Transverse colon (tissue), 3 donors: ENCODE measurements around the gene STK17A.

Experiments used
- POLR2A ChIP-seq: fragments of 450-650 bp; IDR thresholded peaks from one replicate; pipeline ENCODE4 v1.6.1; 2016; ENCODE audit warnings: antibody characterized with exemption, mild to moderate bottlenecking, moderate library complexity
- TF ChIP-seq, protein P1 (sequence below), 5 experiments: fragments of 200-600 bp in 3 of 5; fragments of 450-650 bp in 2 of 5; sonication (generic) in 3 of 5; IDR thresholded peaks; 1 replicate in 2 of 5; 2 replicates in 3 of 5; pipeline ENCODE4 v1.5.1; 2016 to 2017; ENCODE audit warnings: antibody characterized with exemption in 5 of 5, inconsistent platforms in 3 of 5, mild to moderate bottlenecking in 2 of 5, moderate library complexity in 1 of 5

DNA sequence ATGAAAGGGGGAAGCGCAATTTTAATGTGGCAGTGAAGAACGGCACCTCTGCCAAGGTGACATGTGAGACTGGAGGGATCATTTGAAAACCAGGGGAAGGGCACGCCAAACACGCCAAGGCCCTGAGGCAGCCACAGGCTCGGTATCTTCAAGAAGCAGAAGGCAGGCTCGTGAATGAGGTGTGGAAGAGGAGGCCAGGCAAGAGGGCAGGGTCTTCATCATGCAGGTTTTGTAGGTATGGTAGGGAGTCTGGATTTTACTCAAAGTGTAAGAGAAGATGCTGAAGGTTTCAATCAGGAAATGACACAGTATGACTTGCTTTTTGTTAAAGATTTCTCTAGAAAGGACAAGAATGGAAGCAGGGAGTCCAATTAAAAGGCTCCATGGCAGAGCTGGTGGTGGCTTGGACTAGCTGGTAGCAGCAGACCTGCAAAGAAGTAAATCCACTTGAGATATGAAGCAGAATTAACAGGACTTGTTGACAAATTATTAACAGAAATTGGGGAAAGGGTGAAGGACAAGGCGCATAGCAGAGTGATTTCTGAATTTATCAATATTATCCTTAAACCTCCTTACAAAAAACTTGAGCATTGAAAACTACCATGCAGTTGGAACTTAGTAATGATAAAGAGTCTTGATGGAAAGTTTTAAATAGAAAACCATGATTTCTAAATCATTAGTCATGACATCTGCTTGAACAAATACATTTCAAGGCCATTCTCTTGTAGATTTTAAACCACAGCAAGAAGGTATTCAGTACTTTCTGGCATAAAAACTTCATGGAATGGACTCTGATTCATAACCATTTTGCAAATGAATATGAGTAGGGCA lies 76.0 kb downstream of the STK17A start:
- TF ChIP-seq, protein P1, sequence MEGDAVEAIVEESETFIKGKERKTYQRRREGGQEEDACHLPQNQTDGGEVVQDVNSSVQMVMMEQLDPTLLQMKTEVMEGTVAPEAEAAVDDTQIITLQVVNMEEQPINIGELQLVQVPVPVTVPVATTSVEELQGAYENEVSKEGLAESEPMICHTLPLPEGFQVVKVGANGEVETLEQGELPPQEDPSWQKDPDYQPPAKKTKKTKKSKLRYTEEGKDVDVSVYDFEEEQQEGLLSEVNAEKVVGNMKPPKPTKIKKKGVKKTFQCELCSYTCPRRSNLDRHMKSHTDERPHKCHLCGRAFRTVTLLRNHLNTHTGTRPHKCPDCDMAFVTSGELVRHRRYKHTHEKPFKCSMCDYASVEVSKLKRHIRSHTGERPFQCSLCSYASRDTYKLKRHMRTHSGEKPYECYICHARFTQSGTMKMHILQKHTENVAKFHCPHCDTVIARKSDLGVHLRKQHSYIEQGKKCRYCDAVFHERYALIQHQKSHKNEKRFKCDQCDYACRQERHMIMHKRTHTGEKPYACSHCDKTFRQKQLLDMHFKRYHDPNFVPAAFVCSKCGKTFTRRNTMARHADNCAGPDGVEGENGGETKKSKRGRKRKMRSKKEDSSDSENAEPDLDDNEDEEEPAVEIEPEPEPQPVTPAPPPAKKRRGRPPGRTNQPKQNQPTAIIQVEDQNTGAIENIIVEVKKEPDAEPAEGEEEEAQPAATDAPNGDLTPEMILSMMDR (IDR thresholded peaks at IDR 0.05) = no peak
- TF ChIP-seq POLR2A = no peak
